Measurements from ENCODE around the gene STUB1.

Gene STUB1

GRCh38 chr16:645852-646678 lies 34.1 kb upstream of the STUB1 start:
- Histone ChIP-seq H3K4me1 (ENCODE audit: control insufficient read depth, insufficient read depth, low read length) (peaks cover 54% of the 10 kb centered on the region), H3K36me3 (ENCODE audit: control insufficient read depth in 2 of 2, insufficient read depth in 2 of 2, low read length in 2 of 2) (no peaks in the 10 kb centered on the region), H3K27me3 (ENCODE audit: control insufficient read depth in 1 of 2, insufficient read depth in 2 of 2, low read length in 2 of 2) (no peaks in the 10 kb centered on the region), H3K9ac (ENCODE audit: low read length in 2 of 2) (no peak overlapping the region), H3K27ac (ENCODE audit: low read length) (no peak overlapping the region), H3K4me3 (ENCODE audit: low read length in 2 of 2) (no peak overlapping the region), H3K9me3 (ENCODE audit: control insufficient read depth in 2 of 2, low read length in 2 of 2) (no peaks in the 10 kb centered on the region)

DNA sequence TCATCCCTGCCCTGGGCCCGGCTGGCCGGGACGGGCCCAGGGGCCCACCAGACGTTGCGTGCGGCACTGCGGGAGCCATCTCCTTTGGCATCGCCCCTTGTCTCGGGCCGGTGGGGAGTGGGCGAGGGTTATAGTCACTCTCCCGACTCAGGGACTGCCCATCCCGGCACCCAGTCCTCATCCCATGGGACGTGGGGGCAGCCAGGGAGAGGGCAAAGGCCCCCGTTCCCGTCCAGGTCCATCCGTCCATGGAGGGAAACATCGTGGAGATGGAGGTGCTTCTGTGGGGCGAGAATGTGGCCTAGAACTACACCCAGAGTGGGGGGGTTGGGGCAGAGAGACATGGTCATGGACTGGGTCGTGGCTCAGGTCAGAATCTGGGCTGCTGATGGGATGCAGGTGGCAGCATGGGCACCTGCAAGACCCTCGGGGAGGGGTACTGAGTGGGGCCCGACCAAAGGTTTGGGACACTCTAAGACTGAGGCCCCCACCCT lies 33.5 kb upstream of the STUB1 start:
- Histone ChIP-seq H3K4me3 (ENCODE audit: low read length in 2 of 2) (no peak overlapping the region), H3K9ac (ENCODE audit: low read length in 2 of 2) (no peak overlapping the region), H3K27me3 (ENCODE audit: control insufficient read depth in 1 of 2, insufficient read depth in 2 of 2, low read length in 2 of 2) (no peaks in the 10 kb centered on the region), H3K4me1 (ENCODE audit: control insufficient read depth, insufficient read depth, low read length) (peaks cover 48% of the 10 kb centered on the region), H3K36me3 (ENCODE audit: control insufficient read depth in 2 of 2, insufficient read depth in 2 of 2, low read length in 2 of 2) (no peaks in the 10 kb centered on the region), H3K9me3 (ENCODE audit: control insufficient read depth in 2 of 2, low read length in 2 of 2) (no peaks in the 10 kb centered on the region), H3K27ac (ENCODE audit: low read length) (no peak overlapping the region)

DNA sequence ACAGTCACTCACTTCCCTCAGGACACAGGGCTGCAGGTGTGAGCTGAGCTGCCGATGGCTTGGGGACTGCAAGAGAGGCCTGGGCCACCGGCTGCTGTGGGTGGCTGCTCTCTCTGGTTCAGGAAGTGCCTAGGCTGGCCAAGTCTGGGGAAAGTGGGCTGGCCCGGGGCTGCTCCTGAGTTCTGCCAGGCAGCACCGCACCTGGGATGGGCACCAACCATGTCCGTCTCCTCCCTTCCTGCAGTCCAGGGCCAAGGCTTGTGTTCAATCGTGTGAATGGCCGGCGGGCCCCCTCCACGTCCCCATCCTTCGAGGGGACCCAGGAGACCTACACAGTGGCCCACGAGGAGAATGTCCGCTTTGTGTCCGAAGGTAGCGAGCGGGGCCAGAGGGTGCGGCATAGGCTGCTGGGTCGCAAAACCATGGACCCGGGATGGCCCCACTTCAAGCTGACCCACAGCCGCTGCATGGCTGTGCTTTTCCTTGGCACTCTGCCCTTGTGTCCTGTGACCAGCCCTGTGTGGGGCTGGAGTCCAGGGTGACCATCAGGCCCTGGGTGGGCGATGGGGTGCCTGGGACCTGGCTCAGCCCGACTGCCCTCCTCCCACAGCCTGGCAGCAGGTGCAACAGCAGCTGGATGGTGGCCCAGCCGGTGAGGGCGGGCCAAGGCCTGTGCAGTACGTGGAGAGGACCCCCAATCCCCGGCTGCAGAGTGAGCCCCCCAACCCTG lies 32.9 kb upstream of the STUB1 start:
- no peak overlapping the region for H3K4me3 ChIP-seq (ENCODE audit: low read length in 2 of 2)
- no peak overlapping the region for H3K9ac ChIP-seq (ENCODE audit: low read length in 2 of 2)
- H3K27ac ChIP-seq (ENCODE audit: low read length): peak overlapping the region; percentile 80
- H3K9me3 ChIP-seq (ENCODE audit: control insufficient read depth in 2 of 2, low read length in 2 of 2): no peaks in the 10 kb centered on the region
- no peaks in the 10 kb centered on the region for H3K27me3 ChIP-seq (ENCODE audit: control insufficient read depth in 1 of 2, insufficient read depth in 2 of 2, low read length in 2 of 2)
- peaks cover 47% of the 10 kb centered on the region for H3K4me1 ChIP-seq (ENCODE audit: control insufficient read depth, insufficient read depth, low read length)
- no peaks in the 10 kb centered on the region for H3K36me3 ChIP-seq (ENCODE audit: control insufficient read depth in 2 of 2, insufficient read depth in 2 of 2, low read length in 2 of 2)

DNA sequence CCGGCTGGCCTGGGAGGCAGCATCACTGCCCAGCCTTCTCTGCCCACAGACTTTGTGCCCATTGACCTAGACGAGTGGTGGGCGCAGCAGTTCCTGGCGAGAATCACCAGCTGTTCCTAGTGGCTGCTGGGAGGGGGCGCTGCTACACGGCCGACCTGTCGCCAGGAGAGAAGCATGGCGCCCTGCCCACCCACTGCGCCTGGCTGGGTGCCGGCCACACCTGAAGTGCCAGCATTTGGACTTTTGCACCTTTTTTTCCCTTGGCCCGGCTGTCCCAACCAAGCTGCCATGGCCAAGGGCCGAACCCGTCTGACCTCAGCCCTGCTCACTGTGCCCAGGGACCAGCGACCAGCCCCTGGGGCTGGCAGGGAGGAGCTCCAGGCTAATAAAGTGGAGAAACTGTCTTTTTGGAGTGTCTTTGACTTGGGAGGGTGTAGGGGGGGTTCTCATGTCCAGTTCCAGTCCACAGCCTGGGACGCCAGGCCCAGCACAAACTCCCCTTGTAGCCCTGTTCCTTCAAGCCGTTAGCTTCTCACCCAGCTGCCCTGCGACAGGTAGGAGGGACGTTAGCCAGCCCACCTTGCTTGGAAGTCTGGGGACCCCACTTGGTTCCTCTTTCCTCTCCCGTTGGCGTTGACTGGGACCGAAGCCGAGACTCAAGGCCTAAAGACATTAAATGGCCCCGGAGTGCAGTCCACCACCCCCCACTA lies 32.0 kb upstream of the STUB1 start:
- H3K4me1 ChIP-seq (ENCODE audit: control insufficient read depth, insufficient read depth, low read length): peaks cover 38% of the 10 kb centered on the region

GRCh38 chr16:648781-649589 lies 31.2 kb upstream of the STUB1 start, which contains the start of gene WDR90:
Gene WDR90 (plus strand): TSS chr16:649365. CDS start chr16:649417, 52 bp downstream.
- H3K27ac ChIP-seq (ENCODE audit: low read length): peak within 1 kb of the TSS; percentile 80
- H3K4me1 ChIP-seq (ENCODE audit: control insufficient read depth, insufficient read depth, low read length): peaks cover 38% of the 10 kb centered on the region
- peak within 1 kb of the TSS; percentile 76 to 78 for H3K4me3 ChIP-seq (ENCODE audit: low read length in 2 of 2)
- peak within 1 kb of the TSS; percentile 84 to 93 for H3K9ac ChIP-seq (ENCODE audit: low read length in 2 of 2)
- no peaks in the 10 kb centered on the region for H3K9me3 ChIP-seq (ENCODE audit: control insufficient read depth in 2 of 2, low read length in 2 of 2)
- H3K27me3 ChIP-seq (ENCODE audit: control insufficient read depth in 1 of 2, insufficient read depth in 2 of 2, low read length in 2 of 2): no peaks in the 10 kb centered on the region
- H3K36me3 ChIP-seq (ENCODE audit: control insufficient read depth in 2 of 2, insufficient read depth in 2 of 2, low read length in 2 of 2): no peaks in the 10 kb centered on the region

More for the DNA sequence above, 32.0 kb upstream of the STUB1 start:
- Histone ChIP-seq H3K27me3 (ENCODE audit: control insufficient read depth in 1 of 2, insufficient read depth in 2 of 2, low read length in 2 of 2) (no peaks in the 10 kb centered on the region), H3K27ac (ENCODE audit: low read length) (peak overlapping the region; percentile 80), H3K9ac (ENCODE audit: low read length in 2 of 2) (peak overlapping the region; percentile 84 to 93), H3K36me3 (ENCODE audit: control insufficient read depth in 2 of 2, insufficient read depth in 2 of 2, low read length in 2 of 2) (no peaks in the 10 kb centered on the region), H3K9me3 (ENCODE audit: control insufficient read depth in 2 of 2, low read length in 2 of 2) (no peaks in the 10 kb centered on the region), H3K4me3 (ENCODE audit: low read length in 2 of 2) (peak overlapping the region; percentile 76 to 78)

- peak overlapping the region; percentile 76 to 78 for H3K4me3 ChIP-seq (ENCODE audit: low read length in 2 of 2)
- H3K36me3 ChIP-seq (ENCODE audit: control insufficient read depth in 2 of 2, insufficient read depth in 2 of 2, low read length in 2 of 2): no peaks in the 10 kb centered on the region
- H3K27me3 ChIP-seq (ENCODE audit: control insufficient read depth in 1 of 2, insufficient read depth in 2 of 2, low read length in 2 of 2): no peaks in the 10 kb centered on the region
- H3K9me3 ChIP-seq (ENCODE audit: control insufficient read depth in 2 of 2, low read length in 2 of 2): no peaks in the 10 kb centered on the region
- no peak overlapping the region for H3K27ac ChIP-seq (ENCODE audit: low read length)
- peaks cover 38% of the 10 kb centered on the region for H3K4me1 ChIP-seq (ENCODE audit: control insufficient read depth, insufficient read depth, low read length)
- H3K9ac ChIP-seq (ENCODE audit: low read length in 2 of 2): peak overlapping the region; percentile 74 to 93
Measured at GRCh38 chr16:649631-650030, 30.6 kb upstream of the STUB1 start.

DNA sequence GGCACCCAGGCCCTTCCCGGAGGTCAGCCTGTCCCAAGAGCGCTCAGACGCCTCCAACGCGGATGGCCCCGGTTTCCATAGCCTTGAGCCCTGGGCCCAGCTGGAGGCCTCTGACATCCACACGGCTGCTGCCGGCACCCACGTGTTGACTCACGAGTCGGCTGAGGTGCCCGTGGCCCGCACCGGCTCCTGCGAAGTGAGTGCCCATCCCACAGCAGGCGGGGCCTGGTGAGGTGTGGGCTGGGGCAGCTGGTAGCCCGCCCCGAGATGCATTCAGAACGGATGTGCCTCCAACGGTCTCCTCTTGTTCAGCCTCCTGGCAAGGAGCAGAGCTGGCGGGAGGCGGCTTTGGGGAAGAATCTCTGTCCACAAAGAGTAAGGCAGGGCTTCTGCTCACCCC lies 28.4 kb upstream of the STUB1 start:
- Histone ChIP-seq H3K9me3 (ENCODE audit: control insufficient read depth in 2 of 2, low read length in 2 of 2) (no peaks in the 10 kb centered on the region), H3K27ac (ENCODE audit: low read length) (no peak overlapping the region), H3K27me3 (ENCODE audit: control insufficient read depth in 1 of 2, insufficient read depth in 2 of 2, low read length in 2 of 2) (no peaks in the 10 kb centered on the region), H3K36me3 (ENCODE audit: control insufficient read depth in 2 of 2, insufficient read depth in 2 of 2, low read length in 2 of 2) (no peaks in the 10 kb centered on the region), H3K9ac (ENCODE audit: low read length in 2 of 2) (no peak overlapping the region), H3K4me1 (ENCODE audit: control insufficient read depth, insufficient read depth, low read length) (peaks cover 30% of the 10 kb centered on the region), H3K4me3 (ENCODE audit: low read length in 2 of 2) (no peak overlapping the region)

GRCh38 chr16:652454-653305 lies 27.5 kb upstream of the STUB1 start:
- Histone ChIP-seq H3K9ac (ENCODE audit: low read length in 2 of 2) (no peak overlapping the region), H3K27me3 (ENCODE audit: control insufficient read depth in 1 of 2, insufficient read depth in 2 of 2, low read length in 2 of 2) (no peaks in the 10 kb centered on the region), H3K9me3 (ENCODE audit: control insufficient read depth in 2 of 2, low read length in 2 of 2) (no peaks in the 10 kb centered on the region), H3K36me3 (ENCODE audit: control insufficient read depth in 2 of 2, insufficient read depth in 2 of 2, low read length in 2 of 2) (no peaks in the 10 kb centered on the region), H3K4me1 (ENCODE audit: control insufficient read depth, insufficient read depth, low read length) (peaks cover 25% of the 10 kb centered on the region), H3K27ac (ENCODE audit: low read length) (no peak overlapping the region), H3K4me3 (ENCODE audit: low read length in 2 of 2) (no peak overlapping the region)

GRCh38 chr16:654034-654433 lies 26.2 kb upstream of the STUB1 start:
- H3K4me3 ChIP-seq (ENCODE audit: low read length in 2 of 2): no peak overlapping the region
- H3K9ac ChIP-seq (ENCODE audit: low read length in 2 of 2): no peak overlapping the region
- no peaks in the 10 kb centered on the region for H3K27me3 ChIP-seq (ENCODE audit: control insufficient read depth in 1 of 2, insufficient read depth in 2 of 2, low read length in 2 of 2)
- peaks cover 0 to 3% of the 10 kb centered on the region in 2 donors for H3K36me3 ChIP-seq (ENCODE audit: control insufficient read depth in 2 of 2, insufficient read depth in 2 of 2, low read length in 2 of 2)
- peaks cover 13% of the 10 kb centered on the region for H3K4me1 ChIP-seq (ENCODE audit: control insufficient read depth, insufficient read depth, low read length)
- H3K27ac ChIP-seq (ENCODE audit: low read length): no peak overlapping the region
- no peaks in the 10 kb centered on the region for H3K9me3 ChIP-seq (ENCODE audit: control insufficient read depth in 2 of 2, low read length in 2 of 2)
